ENCODE data around the gene TMEM184A. TPM values are rescaled to one million over a fixed set of nuclear protein-coding genes. Genes with fewer than 3 reads are reported as not detected.

TMEM184A gene
- total and polyA plus RNA-seq, 2 donors (not counting 1 experiment from before 2014, with no cell fraction given), result not detected

DNA sequence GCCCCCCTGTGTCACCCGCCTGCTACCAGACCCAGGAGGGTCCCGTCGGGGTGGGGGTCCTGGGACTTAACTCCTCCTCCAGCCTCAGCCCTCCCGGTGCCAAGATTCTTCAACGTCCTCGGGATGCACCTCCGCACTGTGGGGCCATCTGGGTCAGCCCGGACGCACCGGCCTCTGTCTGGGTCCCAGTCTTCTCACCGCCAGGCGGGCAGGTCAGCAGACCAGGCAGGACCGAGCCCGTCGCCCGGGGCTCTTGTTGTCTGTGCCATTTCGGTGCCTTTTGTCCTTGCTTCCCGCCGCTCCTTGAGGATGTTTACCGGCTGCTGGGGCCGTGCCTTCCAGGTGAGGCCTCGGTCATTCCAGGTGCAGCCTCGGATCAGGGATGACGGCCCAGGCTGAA lies 46.0 kb upstream of the TMEM184A start:
- Histone ChIP-seq H3K27ac (ENCODE audit: low read length in 2 of 2) (no peak overlapping the region), H3K9me3 (ENCODE audit: control extremely low read depth in 1 of 3, control insufficient read depth in 2 of 3, insufficient read depth in 1 of 3, low read length in 2 of 3) (peaks cover 0 to 14% (median 0%) of the 10 kb centered on the region in 3 donors), H3K4me2 (replicated peaks; ENCODE audit: low read depth, low read length, poor library complexity, severe bottlenecking) (no peak overlapping the region), H3K79me2 (ENCODE audit: control insufficient read depth, insufficient read depth, low read length) (no peaks in the 10 kb centered on the region), H3K4me1 (ENCODE audit: control insufficient read depth in 2 of 2, insufficient read depth in 2 of 2, low read length in 2 of 2) (no peaks in the 10 kb centered on the region), H3K9ac (ENCODE audit: low read length) (no peak overlapping the region), H3K27me3 (replicated peaks in 1 of 4; ENCODE audit: control extremely low read depth in 1 of 4, control insufficient read depth in 3 of 4, insufficient read depth in 4 of 4, low read length in 3 of 4) (no peaks in the 10 kb centered on the region), H2AFZ (ENCODE audit: insufficient read depth, low read depth, low read length, poor library complexity, severe bottlenecking) (no peak overlapping the region), H3K36me3 (replicated peaks in 1 of 2; ENCODE audit: control extremely low read depth in 1 of 2, control insufficient read depth in 1 of 2, extremely low read depth in 1 of 2, insufficient read depth in 2 of 2, low read length in 1 of 2) (no peaks in the 10 kb centered on the region), H4K20me1 (ENCODE audit: control insufficient read depth, insufficient read depth, low read length, poor library complexity, severe bottlenecking) (no peaks in the 10 kb centered on the region), H3K4me3 (ENCODE audit: control extremely low read depth in 1 of 5, extremely low read depth in 1 of 5, insufficient read depth in 1 of 5, low read depth in 2 of 5, low read length in 4 of 5) (no peak overlapping the region)
- DNase-seq, result no peak
- no peak overlapping the region for H3K27ac Mint-ChIP-seq
- 95% methylated on average over 23 of the region's 24 CpGs for WGBS (ENCODE audit: insufficient coverage)
- intact Hi-C loops (cut with micrococcal nuclease), result no loop called here
- no peaks in the 10 kb centered on the region for H3K4me1 Mint-ChIP-seq
- ATAC-seq (ENCODE audit: low read depth), result no peak
- ChIA-PET POLR2A (no interaction called here), CTCF (no interaction called here)
- no peak overlapping the region for H3K4me3 Mint-ChIP-seq
- no peak for TF ChIP-seq CTCF (IDR thresholded peaks at IDR 0.05)
- no peak for TF ChIP-seq EZH2 (IDR thresholded peaks at IDR 0.05; ENCODE audit: borderline replicate concordance, insufficient read depth, low read depth, low read length, poor library complexity, severe bottlenecking)
- peaks cover 5% of the 10 kb centered on the region for H3K27me3 Mint-ChIP-seq
- no peaks in the 10 kb centered on the region for H3K9me3 Mint-ChIP-seq (ENCODE audit: insufficient read depth)

GRCh38 chr7:1599640-1600395 lies 43.8 kb upstream of the TMEM184A start:
- Histone ChIP-seq H3K4me1 (ENCODE audit: control insufficient read depth in 2 of 2, insufficient read depth in 2 of 2, low read length in 2 of 2) (no peaks in the 10 kb centered on the region), H4K20me1 (ENCODE audit: control insufficient read depth, insufficient read depth, low read length, poor library complexity, severe bottlenecking) (no peaks in the 10 kb centered on the region), H3K9me3 (ENCODE audit: control extremely low read depth in 1 of 3, control insufficient read depth in 2 of 3, insufficient read depth in 1 of 3, low read length in 2 of 3) (peaks cover 0 to 11% (median 0%) of the 10 kb centered on the region in 3 donors), H3K4me3 (ENCODE audit: control extremely low read depth in 1 of 5, extremely low read depth in 1 of 5, insufficient read depth in 1 of 5, low read depth in 2 of 5, low read length in 4 of 5) (no peak overlapping the region), H3K9ac (ENCODE audit: low read length) (no peak overlapping the region), H3K27ac (ENCODE audit: low read length in 2 of 2) (no peak overlapping the region), H3K79me2 (ENCODE audit: control insufficient read depth, insufficient read depth, low read length) (no peaks in the 10 kb centered on the region), H3K4me2 (replicated peaks; ENCODE audit: low read depth, low read length, poor library complexity, severe bottlenecking) (no peak overlapping the region), H2AFZ (ENCODE audit: insufficient read depth, low read depth, low read length, poor library complexity, severe bottlenecking) (no peak overlapping the region), H3K27me3 (replicated peaks in 1 of 4; ENCODE audit: control extremely low read depth in 1 of 4, control insufficient read depth in 3 of 4, insufficient read depth in 4 of 4, low read length in 3 of 4) (no peaks in the 10 kb centered on the region), H3K36me3 (replicated peaks in 1 of 2; ENCODE audit: control extremely low read depth in 1 of 2, control insufficient read depth in 1 of 2, extremely low read depth in 1 of 2, insufficient read depth in 2 of 2, low read length in 1 of 2) (no peaks in the 10 kb centered on the region)
- H3K4me3 Mint-ChIP-seq, result no peak overlapping the region
- WGBS (ENCODE audit: insufficient coverage), result 95% methylated on average over 24 of the region's 29 CpGs
- CTCF ChIA-PET, result no interaction called here
- no peaks in the 10 kb centered on the region for H3K27me3 Mint-ChIP-seq
- intact Hi-C loops (cut with micrococcal nuclease), result no loop called here
- ATAC-seq (ENCODE audit: low read depth) (no peak), DNase-seq (no peak)
- no peaks in the 10 kb centered on the region for H3K9me3 Mint-ChIP-seq (ENCODE audit: insufficient read depth)
- H3K27ac Mint-ChIP-seq, result no peak overlapping the region
- no peaks in the 10 kb centered on the region for H3K4me1 Mint-ChIP-seq
- TF ChIP-seq EZH2 (IDR thresholded peaks at IDR 0.05; ENCODE audit: borderline replicate concordance, insufficient read depth, low read depth, low read length, poor library complexity, severe bottlenecking), result no peak
- TF ChIP-seq CTCF (IDR thresholded peaks at IDR 0.05), result no peak
- POLR2A ChIA-PET, result no interaction called here

Measured in B cell (primary cell).